Right cardiac atrium (tissue), 5 donors: ENCODE data around the gene ELOVL4. TPM values are rescaled to one million over a fixed set of nuclear protein-coding genes. Genes with fewer than 3 reads are reported as not detected.

Experiments used
- ATAC-seq, 2 donors: fragments of 200-7000 bp; cut with Tn5 transposase; one replicate each; pipeline versions ENCODE4 v1.8.0 to v1.9.1; 2020; ENCODE audit warnings: moderate library complexity in 2 of 2, mild to moderate bottlenecking in 1 of 2
- DNase-seq, 3 donors: peaks; one replicate each; pipeline ENCODE4 v3.0.0-alpha.2; 2020
- H3K27ac ChIP-seq: one replicate; pipeline ENCODE4 v1.5.1; 2013; ENCODE audit warnings: mild to moderate bottlenecking, low read length, control low read depth, moderate library complexity
- H3K27me3 ChIP-seq: one replicate; pipeline ENCODE4 v1.6.1; 2013; ENCODE audit not compliant: control insufficient read depth, insufficient read depth
- H3K4me1 ChIP-seq: one replicate; pipeline ENCODE4 v1.6.1; 2013; ENCODE audit warnings: low read length; ENCODE audit not compliant: control insufficient read depth, insufficient read depth
- H3K4me3 ChIP-seq: one replicate; pipeline ENCODE4 v1.5.1; 2013; ENCODE audit warnings: low read length, control low read depth
- H3K9me3 ChIP-seq: one replicate; pipeline ENCODE4 v1.6.1; 2013; ENCODE audit warnings: low read length; ENCODE audit not compliant: control insufficient read depth
- WGBS: extraction: QIAGEN DNeasy Blood & Tissue Kit; methylation state at CpG from one replicate; pipeline ENCODE4 v1.1.7; 2013; 5-methylcytosine and 5-hydroxymethylcytosine counted together
- intact Hi-C, 4 donors: fragments of 100-400 bp; cut with DNase I; formaldehyde crosslinking; loops; one replicate each; pipeline versions ENCODE4 v1.11.0 to v1.14.0; 2022 to 2023
- long read RNA-seq, 4 donors: library from polyadenylated mRNA; unstranded; transcript quantifications; one replicate each; pipeline ENCODE4 v2.0.0, GENCODE V29; 2020 to 2021
- polyA plus RNA-seq: library from polyadenylated mRNA; stranded (reverse); fragments of 200-250 nt; gene quantifications from one replicate; pipeline ENCODE4 v1.2.3, GENCODE V29; 2013
- total RNA-seq, 4 donors: library from RNA; stranded (reverse); fragmentation: NEBNext Ultra II Directional; extraction: Animal tissue kit (Norgen Biotek cat#: 25700); gene quantifications; one replicate each; pipeline ENCODE4 v1.2.1, GENCODE V29; 2021
- donor health status: healthy with polysubstance abuse.
- donor health status: DM: no; HTN: yes; CAD: no.
- donor health status: DM: no; HTN: no; CAD: no.
- donor health status: DM: no; HTN: yes; CAD: no; lungs with severe emphysema.
- donor health status: DM: yes; HTN: yes; CAD: no.

The ELOVL4 gene
- total RNA-seq, result under 1 TPM; 0.45 to 0.88 (median 0.69) TPM
- polyA plus RNA-seq, result 0.61 TPM
- long read RNA-seq, donor 1, partial matches to known transcripts, result 0 of 2 reads
- long read RNA-seq, donor 1, other reads (novel, unspliced or antisense), result 0 of 2 reads
- long read RNA-seq, donor 2, result 0 reads
- long read RNA-seq, donor 3, partial matches to known transcripts, result 0 of 2 reads
- long read RNA-seq, donor 3, other reads (novel, unspliced or antisense), result 0 of 2 reads
- long read RNA-seq, donor 4, result 0 reads

DNA sequence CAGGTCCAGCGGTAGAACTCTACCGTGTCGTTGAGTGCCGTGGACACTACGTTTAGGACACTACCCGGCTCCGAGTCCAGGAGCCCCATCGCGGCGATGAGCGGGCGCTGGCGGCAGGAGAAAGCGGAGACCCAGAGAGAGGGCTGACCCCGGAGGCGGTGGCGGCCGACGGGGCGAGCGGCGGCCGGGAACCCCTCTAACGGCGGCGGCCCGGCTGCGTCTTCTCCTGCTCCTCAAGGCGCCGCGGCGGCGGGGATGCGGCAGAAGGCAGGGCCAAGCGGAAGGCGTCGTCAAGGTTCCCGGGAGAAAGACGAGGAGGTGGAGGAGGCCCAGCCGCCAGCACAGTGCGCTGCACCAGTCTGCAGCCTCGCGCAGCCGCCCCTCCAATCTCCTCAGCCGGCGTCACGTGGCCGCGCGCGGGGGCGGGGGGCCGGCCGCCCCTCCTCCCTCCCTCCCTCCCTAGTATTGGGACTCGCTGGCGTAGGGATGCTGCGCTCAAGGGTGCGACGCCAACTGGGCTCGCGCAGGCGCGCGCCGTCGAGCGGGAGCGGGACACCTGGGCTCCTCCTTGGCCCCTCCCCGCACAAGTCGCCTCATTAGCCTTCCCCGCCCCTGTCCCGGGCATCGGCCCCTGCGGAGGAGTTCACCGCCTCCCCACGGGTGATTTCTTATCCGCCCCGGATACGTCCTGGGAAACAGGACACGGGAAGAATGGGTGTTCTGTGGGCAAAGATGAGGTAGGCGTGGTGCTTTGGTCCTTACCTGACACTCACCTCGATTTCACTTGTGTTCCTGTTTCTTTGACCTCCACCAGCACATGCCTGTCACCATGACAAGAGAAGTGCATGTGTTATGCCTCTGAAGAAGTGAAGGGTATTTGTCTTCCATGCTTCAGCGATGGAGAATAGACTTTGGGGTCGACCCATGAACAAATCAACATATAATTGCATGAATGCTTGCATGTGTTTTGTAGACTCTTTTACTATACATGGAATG is at the start of gene ELOVL4:
Gene ELOVL4, minus strand, starts transcription at position 363 of the 996 bp plus-strand sequence. Its CDS starts 274 bp downstream, at position 89.
- no peaks in the 10 kb centered on the region for H3K9me3 ChIP-seq
- no peaks in the 10 kb centered on the region for H3K27me3 ChIP-seq
- H3K4me1 ChIP-seq, result no peaks in the 10 kb centered on the region
- no peak within 1 kb of the TSS for H3K27ac ChIP-seq
- DNase-seq, result peak; percentile 74 to 89 (median 88)
- peak; percentile 95 to 96 for ATAC-seq
- intact Hi-C loops, result no loop called here
- H3K4me3 ChIP-seq, result peak within 1 kb of the TSS; percentile 53
- 2% methylated on average over 84 of the region's 84 CpGs for WGBS

DNA sequence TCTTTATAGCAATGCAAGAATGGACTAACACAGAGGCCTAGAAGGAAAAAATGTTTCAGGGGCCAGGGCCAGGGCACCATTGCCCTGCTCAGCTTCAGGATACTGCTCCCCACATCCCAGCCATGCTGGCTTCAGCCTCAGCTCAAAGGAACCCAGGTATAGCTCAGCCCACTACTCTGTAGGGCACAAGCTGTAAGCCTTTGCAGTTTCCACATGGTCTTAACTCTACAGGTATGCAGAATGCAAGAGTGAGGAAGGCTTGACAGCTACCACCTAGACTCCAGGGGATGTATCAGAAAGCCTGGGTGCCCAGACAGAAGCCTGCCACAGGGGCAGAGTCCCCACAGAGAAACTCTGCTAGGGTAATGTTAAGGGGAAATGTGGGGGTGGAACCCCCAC is 46.6 kb upstream of the ELOVL4 start:
- DNase-seq, result no peak
- Histone ChIP-seq H3K4me3 (no peak overlapping the region), H3K4me1 (no peaks in the 10 kb centered on the region), H3K27me3 (no peaks in the 10 kb centered on the region), H3K27ac (no peak overlapping the region), H3K9me3 (no peaks in the 10 kb centered on the region)
- ATAC-seq, result no peak
- intact Hi-C loops, result no loop called here

GRCh38 chr6:79993012-79993910 is 45.9 kb upstream of the ELOVL4 start:
- H3K4me3 ChIP-seq, result no peak overlapping the region
- intact Hi-C loops, result no loop called here
- H3K9me3 ChIP-seq, result no peaks in the 10 kb centered on the region
- H3K27ac ChIP-seq, result no peak overlapping the region
- WGBS, result 37% methylated on average over 2 of the region's 2 CpGs
- no peak for DNase-seq
- H3K27me3 ChIP-seq, result no peaks in the 10 kb centered on the region
- no peak for ATAC-seq
- H3K4me1 ChIP-seq, result no peaks in the 10 kb centered on the region

DNA sequence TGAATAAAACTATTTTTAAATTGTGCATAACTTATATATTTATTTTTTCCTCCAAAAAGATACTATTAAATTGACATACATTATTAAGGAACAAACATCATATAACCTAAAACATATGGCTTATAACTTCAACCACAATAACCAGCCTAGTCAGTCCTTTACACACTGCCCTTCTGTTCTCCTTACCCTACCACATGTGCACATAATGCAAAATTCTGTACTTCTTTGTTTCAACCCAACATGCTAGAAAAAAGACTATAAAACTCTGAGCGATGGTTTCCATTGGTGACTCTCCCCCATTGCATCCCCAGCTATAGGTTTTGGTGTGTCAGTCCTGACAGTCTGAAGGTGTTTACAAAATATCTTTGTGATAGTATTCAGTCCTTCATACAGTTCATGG is 42.3 kb upstream of the ELOVL4 start:
- no peak overlapping the region for H3K4me3 ChIP-seq
- H3K4me1 ChIP-seq, result no peaks in the 10 kb centered on the region
- no peak for ATAC-seq
- DNase-seq, result no peak
- H3K27me3 ChIP-seq, result no peaks in the 10 kb centered on the region
- H3K9me3 ChIP-seq, result no peaks in the 10 kb centered on the region
- no peak overlapping the region for H3K27ac ChIP-seq
- WGBS, result 90% methylated on average over 1 of the region's 1 CpG
- intact Hi-C loops, result no loop called here

DNA sequence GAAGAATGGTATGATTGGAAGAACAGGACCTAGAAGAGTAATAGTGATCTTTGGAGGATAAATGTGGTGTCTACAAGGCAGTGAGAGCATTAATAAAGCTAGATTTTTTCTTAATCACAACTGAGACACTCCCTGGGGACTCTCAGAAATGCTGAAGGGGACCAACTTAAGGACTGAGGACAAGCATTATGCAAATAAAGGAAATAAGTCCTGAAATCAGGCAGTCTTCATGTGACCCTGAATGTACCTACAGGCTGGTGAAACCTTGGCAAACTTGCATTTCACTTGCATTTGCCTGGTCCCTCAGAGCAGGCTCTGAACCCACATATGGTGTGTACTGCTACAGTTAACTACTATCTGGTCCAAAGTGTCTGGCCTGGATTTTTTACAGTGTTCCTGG is 37.8 kb upstream of the ELOVL4 start:
- H3K27ac ChIP-seq, result no peak overlapping the region
- H3K9me3 ChIP-seq, result no peaks in the 10 kb centered on the region
- H3K27me3 ChIP-seq, result no peaks in the 10 kb centered on the region
- ATAC-seq (no peak), DNase-seq (no peak)
- no peak overlapping the region for H3K4me3 ChIP-seq
- intact Hi-C loops, result no loop called here
- H3K4me1 ChIP-seq, result no peaks in the 10 kb centered on the region

GRCh38 chr6:79984261-79984660 is 36.9 kb upstream of the ELOVL4 start:
- WGBS, result 52% methylated on average over 2 of the region's 2 CpGs
- no peak for DNase-seq
- Histone ChIP-seq H3K27ac (no peak overlapping the region), H3K9me3 (no peaks in the 10 kb centered on the region), H3K27me3 (no peaks in the 10 kb centered on the region), H3K4me3 (no peak overlapping the region), H3K4me1 (no peaks in the 10 kb centered on the region)
- intact Hi-C loops, result no loop called here
- ATAC-seq, result no peak

GRCh38 chr6:79981652-79982051 is 34.3 kb upstream of the ELOVL4 start:
- H3K4me1 ChIP-seq, result no peaks in the 10 kb centered on the region
- intact Hi-C loops, result no loop called here
- 95% methylated on average over 4 of the region's 4 CpGs for WGBS

DNA sequence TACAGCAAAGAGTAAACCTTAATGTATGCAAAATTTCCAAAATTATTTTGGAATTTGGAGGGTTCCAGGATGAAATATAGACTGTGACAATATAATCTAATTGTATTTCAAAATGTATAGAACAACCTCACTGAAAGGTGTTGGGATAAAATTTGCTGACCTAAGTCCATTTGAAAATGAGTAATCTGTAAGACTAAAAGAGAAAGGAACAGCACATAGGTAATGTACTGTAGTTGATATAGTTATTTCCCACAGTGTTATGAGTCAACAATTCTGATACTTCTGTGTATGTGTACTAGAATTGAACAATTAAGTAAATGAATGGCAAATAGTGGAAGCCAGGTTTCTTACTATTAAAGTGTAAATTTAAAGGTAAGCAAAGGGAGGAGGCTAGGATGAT is 23.8 kb upstream of the ELOVL4 start:
- DNase-seq (no peak), ATAC-seq (no peak)
- intact Hi-C loops, result no loop called here
- Histone ChIP-seq H3K4me1 (no peaks in the 10 kb centered on the region), H3K4me3 (no peak overlapping the region), H3K27ac (no peak overlapping the region), H3K27me3 (no peaks in the 10 kb centered on the region), H3K9me3 (no peaks in the 10 kb centered on the region)

More at GRCh38 chr6:79981652-79982051, 34.3 kb upstream of the ELOVL4 start:
- DNase-seq (no peak), ATAC-seq (no peak)
- Histone ChIP-seq H3K4me3 (no peak overlapping the region), H3K27ac (no peak overlapping the region), H3K27me3 (no peaks in the 10 kb centered on the region), H3K9me3 (no peaks in the 10 kb centered on the region)

GRCh38 chr6:79969784-79970183 is 22.4 kb upstream of the ELOVL4 start:
- DNase-seq (no peak), ATAC-seq (no peak)
- Histone ChIP-seq H3K4me3 (no peak overlapping the region), H3K9me3 (no peaks in the 10 kb centered on the region), H3K27ac (no peak overlapping the region), H3K4me1 (no peaks in the 10 kb centered on the region), H3K27me3 (no peaks in the 10 kb centered on the region)
- 83% methylated on average over 5 of the region's 5 CpGs for whole genome bisulfite sequencing
- intact Hi-C loops, result no loop called here

DNA sequence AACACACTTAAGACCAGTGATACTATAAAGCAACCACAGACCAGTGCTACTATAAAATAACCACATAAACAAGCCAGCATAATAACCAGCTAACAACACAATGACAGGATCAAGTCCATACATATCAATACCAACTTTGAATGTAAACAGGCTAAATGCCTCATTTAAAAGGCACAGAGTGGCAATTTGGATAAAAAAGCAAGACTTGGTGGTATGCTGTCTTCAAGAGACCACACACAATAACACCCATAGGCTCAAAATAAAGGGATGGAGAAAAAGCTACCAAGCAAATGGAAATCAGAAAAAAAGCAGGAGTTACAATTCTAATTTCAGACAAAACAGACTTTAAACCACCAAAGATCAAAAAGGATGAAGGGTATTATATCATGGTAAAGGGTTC is 19.8 kb upstream of the ELOVL4 start:
- no peak overlapping the region for H3K27ac ChIP-seq
- no peak overlapping the region for H3K4me3 ChIP-seq
- ATAC-seq (no peak), DNase-seq (no peak)
- intact Hi-C loops, result no loop called here
- no peaks in the 10 kb centered on the region for H3K27me3 ChIP-seq
- H3K9me3 ChIP-seq, result no peaks in the 10 kb centered on the region
- H3K4me1 ChIP-seq, result no peaks in the 10 kb centered on the region
